ENCODE results near the gene PURB.

PURB gene

GRCh38 chr7:44922351-44922694 is 37.0 kb upstream of the PURB start:
- TF ChIP-seq SPI1 (IDR thresholded peaks at IDR 0.05; ENCODE audit: borderline replicate concordance, low read depth) (no peak), REST (IDR thresholded peaks at IDR 0.05; ENCODE audit: insufficient replicate concordance, low read depth) (no peak), POLR2AphosphoS5 (IDR thresholded peaks at IDR 0.05; ENCODE audit: low read depth) (no peak), GABPA (IDR thresholded peaks at IDR 0.05; ENCODE audit: low read depth) (no peak), CTCF (IDR thresholded peaks at IDR 0.05; ENCODE audit: insufficient read depth, low read length) (no peak)
- no peak overlapping the region for H3K4me3 ChIP-seq (replicated peaks; ENCODE audit: insufficient read depth, low read length)
- no peak overlapping the region for H3K27ac ChIP-seq (replicated peaks)
- DNase-seq (ENCODE audit: low read depth in 1 of 2, low spot score in 1 of 2): no peak
- H3K27me3 ChIP-seq (ENCODE audit: insufficient read depth, poor library complexity, severe bottlenecking): no peaks in the 10 kb centered on the region

- DNase-seq (ENCODE audit: low read depth in 1 of 2, low spot score in 1 of 2): peak; percentile 68 to 92
These were observed 36.4 kb upstream of the PURB start for GRCh38 chr7:44921607-44922350.

GRCh38 chr7:44920119-44920518 is 34.8 kb upstream of the PURB start:
- TF ChIP-seq REST (IDR thresholded peaks at IDR 0.05; ENCODE audit: insufficient replicate concordance, low read depth): no peak
- no peak for TF ChIP-seq SPI1 (IDR thresholded peaks at IDR 0.05; ENCODE audit: borderline replicate concordance, low read depth)
- no peak for TF ChIP-seq GABPA (IDR thresholded peaks at IDR 0.05; ENCODE audit: low read depth)
- TF ChIP-seq CTCF (IDR thresholded peaks at IDR 0.05; ENCODE audit: insufficient read depth, low read length): no peak
- no peak for TF ChIP-seq POLR2AphosphoS5 (IDR thresholded peaks at IDR 0.05; ENCODE audit: low read depth)
- Histone ChIP-seq H3K27me3 (ENCODE audit: insufficient read depth, poor library complexity, severe bottlenecking) (no peaks in the 10 kb centered on the region), H3K4me3 (replicated peaks; ENCODE audit: insufficient read depth, low read length) (no peak overlapping the region), H3K27ac (replicated peaks) (no peak overlapping the region)
- no peak for DNase-seq (ENCODE audit: low read depth in 1 of 2, low spot score in 1 of 2)

More at GRCh38 chr7:44921607-44922350, 36.4 kb upstream of the PURB start:
- TF ChIP-seq CTCF (IDR thresholded peaks at IDR 0.05; ENCODE audit: insufficient read depth, low read length): peak; percentile 84
- TF ChIP-seq GABPA (IDR thresholded peaks at IDR 0.05; ENCODE audit: low read depth): no peak
- no peak overlapping the region for H3K4me3 ChIP-seq (replicated peaks; ENCODE audit: insufficient read depth, low read length)
- H3K27me3 ChIP-seq (ENCODE audit: insufficient read depth, poor library complexity, severe bottlenecking): no peaks in the 10 kb centered on the region
- no peak overlapping the region for H3K27ac ChIP-seq (replicated peaks)

- TF ChIP-seq CTCF (IDR thresholded peaks at IDR 0.05; ENCODE audit: insufficient read depth, low read length) (no peak), GABPA (IDR thresholded peaks at IDR 0.05; ENCODE audit: low read depth) (no peak), SPI1 (IDR thresholded peaks at IDR 0.05; ENCODE audit: borderline replicate concordance, low read depth) (no peak), POLR2AphosphoS5 (IDR thresholded peaks at IDR 0.05; ENCODE audit: low read depth) (no peak), REST (IDR thresholded peaks at IDR 0.05; ENCODE audit: insufficient replicate concordance, low read depth) (no peak)
- Histone ChIP-seq H3K27ac (replicated peaks) (no peak overlapping the region), H3K27me3 (ENCODE audit: insufficient read depth, poor library complexity, severe bottlenecking) (no peaks in the 10 kb centered on the region), H3K4me3 (replicated peaks; ENCODE audit: insufficient read depth, low read length) (no peak overlapping the region)
- DNase-seq (ENCODE audit: low read depth in 1 of 2, low spot score in 1 of 2): no peak
These were observed 32.7 kb upstream of the PURB start for GRCh38 chr7:44918029-44918428.

Measured in HL-60 (cell line).